Stimulated activated CD4-positive, alpha-beta T cell treated with anti-CD3 and anti-CD28 coated beads, Interleukin-1b, Interleukin-23, amount 100 ng/mL, for 1 hour (primary cell): ENCODE measurements around the gene TMPRSS7.
A peak's percentile ranks its signal among the peaks of the same experiment; 100 is the strongest.

ENCODE experiments used
- DNase-seq, 2 donors: peaks; one replicate each; pipeline ENCODE4 v3.0.0-alpha.2; 2020; ENCODE audit warnings: low read depth in 2 of 2

Gene TMPRSS7

GRCh38 chr3:112128843-112129727 is 94.5 kb downstream of the TMPRSS7 start:
- DNase-seq: peak in 1 of 2 donors; percentile 25

DNA sequence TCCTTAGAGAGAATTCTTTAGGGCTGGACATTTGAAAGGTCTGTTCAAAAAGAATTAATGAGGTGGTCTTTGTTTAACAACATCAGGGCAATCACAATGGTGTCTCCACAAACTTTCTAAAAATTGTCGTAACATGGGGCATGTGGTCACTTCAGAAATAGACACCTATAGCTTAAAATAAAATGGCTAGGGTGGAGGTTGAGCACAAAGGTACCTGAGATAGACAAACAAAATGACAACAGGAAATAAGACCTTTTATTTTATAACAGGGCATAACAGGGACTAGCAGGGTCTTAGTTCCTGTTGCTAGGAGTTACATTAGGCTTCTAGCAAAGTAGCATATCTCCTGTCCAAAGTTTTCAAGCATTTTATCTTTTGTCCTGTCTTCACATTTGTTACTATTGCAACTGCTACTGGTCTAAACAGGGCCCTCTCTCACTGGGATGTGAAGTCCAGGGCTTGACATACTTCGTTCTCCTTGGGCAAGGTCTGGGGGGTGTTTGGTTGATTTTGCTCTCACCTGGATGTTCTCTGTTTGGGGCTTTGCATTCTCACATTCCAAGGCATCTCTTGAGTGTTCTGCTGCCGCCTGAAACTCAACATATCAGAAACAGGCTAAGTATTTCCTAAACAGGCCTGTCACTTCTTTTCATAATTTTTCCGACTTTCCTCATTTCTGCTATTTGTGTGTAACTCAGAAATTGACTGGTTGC is 95.5 kb downstream of the TMPRSS7 start:
- no peak for DNase-seq

DNA sequence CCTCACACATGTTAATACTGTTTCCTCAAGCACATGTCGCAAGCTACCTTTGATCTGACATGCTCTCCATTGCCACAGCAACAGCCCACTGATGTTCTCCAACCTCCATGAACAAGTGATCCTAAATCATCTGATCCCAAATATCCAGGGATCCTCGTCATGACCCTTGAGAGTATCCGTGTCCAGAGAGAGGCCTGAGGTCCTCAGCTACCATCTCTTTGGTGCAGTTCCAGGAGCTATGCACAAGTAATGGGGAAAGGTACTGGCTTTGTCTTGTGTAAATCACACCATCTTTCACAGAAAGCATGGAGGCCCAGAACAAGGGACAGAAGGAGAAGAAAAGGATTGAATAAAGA is 96.1 kb downstream of the TMPRSS7 start:
- DNase-seq: no peak
